Measurements from ENCODE around the gene DDO. TPM values are rescaled to one million over a fixed set of nuclear protein-coding genes. Genes with fewer than 3 reads are reported as not detected.

The DDO gene
- total and polyA plus RNA-seq, 5 experiments from 2014 or later = not detected

DNA sequence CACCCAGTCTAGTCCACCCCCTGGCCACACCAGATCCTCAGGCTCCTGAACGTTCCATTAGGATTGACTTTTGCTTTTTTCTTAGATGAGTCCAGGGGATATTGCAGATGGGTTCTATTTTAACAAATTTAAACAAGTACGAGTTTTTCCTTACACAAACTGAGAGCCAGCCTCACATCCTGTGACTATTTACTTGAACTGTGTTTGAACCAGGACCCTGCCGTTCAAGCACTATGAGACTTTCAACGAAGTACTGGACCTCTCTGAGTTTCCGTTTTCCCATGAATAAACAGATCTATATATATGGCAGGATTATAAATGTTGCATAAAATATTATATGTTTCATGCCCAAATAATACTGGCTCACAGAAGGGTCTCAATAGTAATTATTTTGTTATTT lies 55.8 kb downstream of the DDO start:
- peak overlapping the region in 1 of 10 donors; percentile 17 for H3K27ac Mint-ChIP-seq

DNA sequence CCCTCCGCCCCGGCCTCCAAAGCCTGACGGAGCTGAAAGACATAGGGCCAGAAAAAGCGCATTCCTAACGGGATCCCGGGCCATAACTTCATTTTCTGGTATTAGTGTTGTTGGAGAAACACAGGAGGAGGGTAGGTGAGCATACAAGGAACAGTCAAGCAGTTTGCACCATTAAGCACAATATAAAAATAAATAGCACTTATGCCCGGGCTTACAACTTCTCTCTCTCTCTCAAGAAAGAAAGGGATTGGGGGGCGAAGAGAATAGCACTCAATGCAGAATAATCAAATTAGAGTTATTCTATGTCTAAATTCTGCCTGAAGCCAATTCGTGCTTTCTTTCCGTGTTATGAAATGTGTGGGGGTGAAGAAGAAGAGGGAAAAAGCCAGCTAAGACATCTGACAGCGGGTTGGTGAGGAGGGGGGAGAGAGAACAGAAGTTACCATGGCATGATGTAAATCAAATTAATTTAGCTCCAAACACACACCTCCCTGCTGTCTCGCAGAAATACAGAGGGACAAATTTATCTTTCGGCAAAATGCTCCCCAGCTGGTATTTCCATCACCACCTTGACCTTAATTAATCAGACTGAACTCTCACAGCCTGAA lies 56.7 kb downstream of the DDO start:
- POLR2A ChIA-PET = interaction anchor here (1.0 to 2.0 kb wide), 3 partner anchors 7 to 178 kb away, joined by 3 to 5 read pairs (median 4); partner anchors contain the start of gene CDC40
- Mint-ChIP-seq H3K9me3 (no peaks in the 10 kb centered on the region), H3K4me3 (peak overlapping the region; percentile 66 to 83 (median 74))

More for the DNA sequence above, 55.8 kb downstream of the DDO start:
- no peaks in the 10 kb centered on the region for H3K36me3 Mint-ChIP-seq
- ATAC-seq (no peak), DNase-seq (no peak)
- H3K4me1 Mint-ChIP-seq = peaks cover 21 to 37% (median 27%) of the 10 kb centered on the region in 4 donors
- no peaks in the 10 kb centered on the region for H3K9me3 Mint-ChIP-seq
- peak overlapping the region; percentile 34 to 83 (median 68) for H3K4me3 Mint-ChIP-seq
- H3K27me3 Mint-ChIP-seq = peaks cover 0 to 34% (median 7%) of the 10 kb centered on the region in 5 donors
- POLR2A ChIA-PET = no interaction called here

DNA sequence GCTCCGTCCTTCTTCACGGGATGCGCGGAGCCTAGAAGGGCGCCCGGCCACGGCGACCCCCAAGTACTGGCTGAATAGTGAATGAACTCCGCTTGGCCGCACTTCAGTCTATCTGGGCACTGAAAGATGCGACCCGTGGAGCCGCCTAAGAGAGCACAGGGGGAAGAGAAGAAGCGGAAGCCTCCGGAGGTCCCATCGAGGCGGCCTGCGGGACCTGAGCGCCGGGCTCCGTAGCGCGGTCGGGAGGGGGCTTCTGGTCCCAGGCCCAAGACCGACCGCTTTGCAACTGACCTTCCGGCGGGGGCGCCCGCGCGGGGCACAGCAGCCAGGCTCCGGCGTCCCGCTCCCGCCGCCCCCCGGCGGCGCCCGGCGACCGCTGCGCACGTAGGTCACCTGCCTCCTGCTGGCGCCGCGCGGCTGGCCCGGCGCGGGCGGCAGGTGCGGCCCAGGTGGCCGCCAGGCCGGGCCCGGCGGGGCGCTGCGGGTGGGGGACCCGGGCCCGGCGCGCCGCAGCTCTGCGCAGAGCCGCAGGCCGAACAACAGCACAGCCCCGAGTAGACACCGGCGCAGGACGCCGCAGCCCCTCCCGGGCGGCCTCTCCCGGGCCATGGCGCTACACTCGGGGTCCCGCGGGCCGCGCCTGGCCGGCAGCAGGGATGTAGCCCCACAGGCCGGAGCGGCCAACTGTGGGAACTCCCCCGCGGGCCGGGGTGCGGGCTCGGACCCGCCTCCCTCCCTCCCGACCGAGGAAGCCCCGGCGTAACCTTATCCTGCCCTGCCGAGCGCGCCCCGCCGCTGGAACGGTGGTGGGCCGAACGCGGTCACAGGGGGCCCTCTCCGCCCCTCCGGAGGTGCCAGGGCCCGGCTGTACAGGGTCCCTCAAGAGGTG lies 57.5 kb downstream of the DDO start, which contains the start of gene METTL24:
TSS of gene METTL24 (minus strand) at position 686 of the 889 bp plus-strand sequence. CDS start at position 609, 77 bp downstream.
- H3K36me3 Mint-ChIP-seq = no peaks in the 10 kb centered on the region
- peak within 1 kb of the TSS; percentile 8 to 94 (median 92) for H3K27ac Mint-ChIP-seq
- POLR2A ChIA-PET = interaction anchor here (1.0 to 2.0 kb wide), 3 partner anchors 8 to 178 kb away, joined by 3 to 5 read pairs (median 4); partner anchors contain the start of gene CDC40
- ATAC-seq (peak; percentile 75 to 82), DNase-seq (peak in 9 of 10 donors; percentile 6 to 68 (median 39))
- no peaks in the 10 kb centered on the region for H3K9me3 Mint-ChIP-seq
- H3K4me3 Mint-ChIP-seq = peak within 1 kb of the TSS; percentile 75 to 97 (median 93)
- peaks cover 0 to 34% (median 7%) of the 10 kb centered on the region in 5 donors for H3K27me3 Mint-ChIP-seq
- peaks cover 14 to 30% (median 19%) of the 10 kb centered on the region in 4 donors for H3K4me1 Mint-ChIP-seq

More for the DNA sequence above, 56.7 kb downstream of the DDO start:
- Mint-ChIP-seq H3K4me1 (peaks cover 14 to 30% (median 19%) of the 10 kb centered on the region in 4 donors), H3K36me3 (no peaks in the 10 kb centered on the region), H3K27ac (peak overlapping the region in 5 of 10 donors; percentile 17 to 83 (median 60)), H3K27me3 (peaks cover 0 to 34% (median 7%) of the 10 kb centered on the region in 5 donors)
- no peak for DNase-seq
- ATAC-seq = no peak

DNA sequence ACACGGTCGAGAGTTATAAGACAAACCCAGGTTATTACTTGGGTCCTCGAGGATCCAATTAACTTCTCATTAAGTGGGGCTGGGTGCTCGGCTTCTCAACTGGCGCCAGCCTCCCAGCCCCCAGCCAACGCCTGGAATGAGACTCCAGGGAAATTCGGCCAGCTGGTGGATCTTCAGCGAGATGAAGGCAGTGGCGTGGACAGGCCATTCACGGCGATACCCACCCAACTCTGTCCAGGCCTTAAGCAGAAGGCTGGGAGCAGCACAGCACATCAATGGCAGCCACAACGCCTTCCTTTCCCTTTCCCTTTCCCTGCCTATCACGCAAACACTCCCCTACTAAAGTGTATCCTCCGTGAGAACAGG lies 58.1 kb downstream of the DDO start:
- POLR2A ChIA-PET = interaction anchor here (1.6 to 2.0 kb wide), 2 partner anchors 8 to 33 kb away, joined by 3 to 5 read pairs; no protein-coding TSS in a partner anchor
- H3K4me3 Mint-ChIP-seq = peak overlapping the region; percentile 75 to 97 (median 93)
- H3K4me1 Mint-ChIP-seq = peaks cover 11 to 30% (median 19%) of the 10 kb centered on the region in 4 donors
- no peaks in the 10 kb centered on the region for H3K36me3 Mint-ChIP-seq
- DNase-seq (no peak), ATAC-seq (peak in 1 of 2 donors; percentile 37)
- peaks cover 0 to 32% (median 7%) of the 10 kb centered on the region in 5 donors for H3K27me3 Mint-ChIP-seq
- no peaks in the 10 kb centered on the region for H3K9me3 Mint-ChIP-seq
- H3K27ac Mint-ChIP-seq = peak overlapping the region; percentile 8 to 94 (median 92)

DNA sequence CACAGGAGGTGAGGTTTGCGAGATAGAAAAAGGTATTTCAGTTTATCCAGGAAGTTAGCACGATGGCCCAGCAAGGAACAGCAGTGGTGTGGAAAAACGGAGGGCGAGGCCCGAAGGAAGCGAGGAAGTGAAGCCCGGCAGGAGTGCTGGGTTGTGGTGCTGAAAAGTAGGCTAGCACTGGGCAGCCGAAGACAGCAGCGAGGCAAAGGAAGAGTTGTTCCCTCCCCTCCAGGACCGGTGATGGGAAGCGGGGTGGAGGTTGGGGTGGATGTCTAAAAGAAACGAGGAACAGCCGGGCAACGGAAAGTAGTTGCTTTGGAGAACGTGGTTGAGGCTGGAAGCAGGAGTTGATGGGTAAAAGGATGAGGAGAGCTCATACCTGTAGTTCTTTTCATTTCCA lies 58.6 kb downstream of the DDO start:
- peak overlapping the region; percentile 75 to 97 (median 93) for H3K4me3 Mint-ChIP-seq
- H3K36me3 Mint-ChIP-seq = no peaks in the 10 kb centered on the region
- no peak for DNase-seq
- POLR2A ChIA-PET = interaction anchor here (1.6 to 2.0 kb wide), 2 partner anchors 9 to 33 kb away, joined by 3 to 5 read pairs; no protein-coding TSS in a partner anchor
- H3K9me3 Mint-ChIP-seq = no peaks in the 10 kb centered on the region
- H3K27ac Mint-ChIP-seq = peak overlapping the region in 8 of 10 donors; percentile 17 to 91 (median 70)
- peaks cover 0 to 31% (median 7%) of the 10 kb centered on the region in 5 donors for H3K27me3 Mint-ChIP-seq
- ATAC-seq = no peak
- H3K4me1 Mint-ChIP-seq = peaks cover 11 to 30% (median 19%) of the 10 kb centered on the region in 4 donors

DNA sequence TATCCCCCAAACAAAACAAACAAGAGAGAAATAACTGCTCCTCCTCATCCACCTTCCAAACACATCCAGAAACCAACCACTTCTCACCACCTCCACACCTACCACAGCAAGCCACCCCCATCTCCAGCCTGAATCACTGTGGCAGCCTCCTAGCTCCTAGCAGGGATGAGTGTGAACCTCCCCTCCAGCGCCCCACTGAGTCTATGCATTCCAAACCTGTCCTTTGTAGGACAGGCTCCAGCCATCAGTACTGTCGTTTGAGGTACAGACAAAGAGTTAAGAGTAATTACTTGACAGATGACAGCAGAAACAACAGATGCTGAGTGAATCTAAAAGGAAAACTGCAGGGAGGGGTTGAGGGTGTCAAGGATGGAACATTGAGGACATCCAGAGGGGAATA lies 59.6 kb downstream of the DDO start:
- POLR2A ChIA-PET = interaction anchor here (0.5 to 1.6 kb wide), 2 partner anchors 34 to 1127 kb away, joined by 3 read pairs; partner anchors contain the start of gene REV3L
- Mint-ChIP-seq H3K27ac (no peak overlapping the region), H3K9me3 (no peaks in the 10 kb centered on the region), H3K4me3 (peak overlapping the region in 6 of 10 donors; percentile 0 to 75 (median 20)), H3K4me1 (peaks cover 11 to 30% (median 19%) of the 10 kb centered on the region in 4 donors), H3K27me3 (peaks cover 0 to 30% (median 7%) of the 10 kb centered on the region in 5 donors), H3K36me3 (no peaks in the 10 kb centered on the region)
- no peak for DNase-seq
- ATAC-seq = no peak

DNA sequence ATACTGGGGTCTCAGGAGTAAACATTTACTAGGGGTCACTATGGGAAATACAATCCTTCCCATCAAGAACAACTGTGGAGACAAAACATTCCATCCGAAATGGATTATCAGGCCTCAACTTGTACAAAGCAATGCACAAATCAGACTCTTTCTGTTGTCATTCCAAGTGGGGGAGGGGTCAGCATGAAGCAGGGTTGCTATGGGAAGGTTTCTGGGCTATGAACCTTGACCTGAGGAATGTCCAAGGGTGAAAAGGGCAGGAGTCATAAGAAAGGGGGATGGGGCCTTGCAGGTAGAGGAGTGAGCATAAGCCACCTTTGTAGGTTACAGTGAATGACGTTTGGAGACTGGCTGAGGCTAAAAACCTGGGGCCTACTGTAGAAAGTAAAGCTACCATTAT lies 60.4 kb downstream of the DDO start:
- peaks cover 11 to 30% (median 19%) of the 10 kb centered on the region in 4 donors for H3K4me1 Mint-ChIP-seq
- H3K27me3 Mint-ChIP-seq = peaks cover 0 to 26% (median 7%) of the 10 kb centered on the region in 5 donors
- no peak for ATAC-seq
- H3K27ac Mint-ChIP-seq = no peak overlapping the region
- no peak overlapping the region for H3K4me3 Mint-ChIP-seq
- POLR2A ChIA-PET = no interaction called here
- no peak for DNase-seq
- no peaks in the 10 kb centered on the region for H3K36me3 Mint-ChIP-seq
- H3K9me3 Mint-ChIP-seq = no peaks in the 10 kb centered on the region

DNA sequence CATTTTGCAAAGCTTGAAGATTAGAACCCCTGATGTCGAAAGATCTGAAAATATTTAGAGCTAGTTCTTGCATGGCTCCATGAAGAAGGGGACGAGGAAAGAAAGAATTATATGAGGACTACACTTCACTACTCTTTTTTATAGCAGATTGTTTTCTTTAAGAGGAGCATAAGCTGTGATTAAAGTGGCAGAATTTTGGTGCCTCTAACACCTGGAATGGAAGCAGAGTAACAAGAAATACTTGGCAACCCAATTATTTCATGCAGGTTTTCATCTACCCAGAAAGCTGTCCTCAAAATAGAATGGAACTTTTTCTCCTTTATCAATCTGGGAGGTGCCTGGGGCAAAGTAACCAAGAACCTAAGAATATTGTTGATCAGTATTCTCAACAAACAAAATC lies 61.2 kb downstream of the DDO start:
- Mint-ChIP-seq H3K36me3 (no peaks in the 10 kb centered on the region), H3K4me3 (no peak overlapping the region), H3K4me1 (peaks cover 11 to 29% (median 19%) of the 10 kb centered on the region in 4 donors), H3K9me3 (no peaks in the 10 kb centered on the region), H3K27ac (no peak overlapping the region), H3K27me3 (peaks cover 0 to 21% (median 7%) of the 10 kb centered on the region in 5 donors)
- POLR2A ChIA-PET = interaction anchor here (0.7 kb wide), 1 partner anchor 35 kb away, joined by 3 read pairs; no protein-coding TSS in a partner anchor
- no peak for DNase-seq
- ATAC-seq = no peak

DNA sequence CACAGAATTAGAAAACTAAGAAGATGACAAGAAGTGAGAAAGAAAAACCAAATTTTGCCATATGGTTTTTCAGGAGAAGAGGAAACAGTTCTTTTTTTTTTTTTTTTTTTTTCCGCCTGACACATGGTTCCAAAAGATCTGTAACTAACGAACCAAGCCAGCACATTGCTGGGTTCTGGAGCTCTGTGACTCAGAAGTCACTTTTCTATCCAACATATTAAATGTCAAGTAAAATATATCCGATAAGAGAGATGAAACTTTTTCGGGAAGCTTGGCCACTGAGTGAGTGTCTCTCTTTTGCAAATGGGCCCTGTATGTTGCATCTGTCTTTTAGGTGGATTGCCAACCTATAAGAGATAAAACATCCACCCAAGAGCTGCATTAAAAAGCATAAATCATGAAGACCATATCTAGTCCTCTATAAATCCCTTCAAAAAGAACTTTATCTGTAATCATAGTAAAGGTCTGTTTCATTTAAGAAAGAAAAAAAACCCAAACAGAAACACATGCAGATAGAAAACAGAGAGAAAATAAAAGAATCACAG lies 61.8 kb downstream of the DDO start:
- no peak for ATAC-seq
- POLR2A ChIA-PET = interaction anchor here (0.7 kb wide), 2 partner anchors 12 to 35 kb away, joined by 3 to 7 read pairs; no protein-coding TSS in a partner anchor
- Mint-ChIP-seq H3K27me3 (peaks cover 0 to 15% (median 6%) of the 10 kb centered on the region in 5 donors), H3K36me3 (no peaks in the 10 kb centered on the region), H3K9me3 (no peaks in the 10 kb centered on the region), H3K4me1 (peaks cover 11 to 23% (median 17%) of the 10 kb centered on the region in 4 donors), H3K4me3 (no peak overlapping the region), H3K27ac (no peak overlapping the region)
- DNase-seq = no peak

DNA sequence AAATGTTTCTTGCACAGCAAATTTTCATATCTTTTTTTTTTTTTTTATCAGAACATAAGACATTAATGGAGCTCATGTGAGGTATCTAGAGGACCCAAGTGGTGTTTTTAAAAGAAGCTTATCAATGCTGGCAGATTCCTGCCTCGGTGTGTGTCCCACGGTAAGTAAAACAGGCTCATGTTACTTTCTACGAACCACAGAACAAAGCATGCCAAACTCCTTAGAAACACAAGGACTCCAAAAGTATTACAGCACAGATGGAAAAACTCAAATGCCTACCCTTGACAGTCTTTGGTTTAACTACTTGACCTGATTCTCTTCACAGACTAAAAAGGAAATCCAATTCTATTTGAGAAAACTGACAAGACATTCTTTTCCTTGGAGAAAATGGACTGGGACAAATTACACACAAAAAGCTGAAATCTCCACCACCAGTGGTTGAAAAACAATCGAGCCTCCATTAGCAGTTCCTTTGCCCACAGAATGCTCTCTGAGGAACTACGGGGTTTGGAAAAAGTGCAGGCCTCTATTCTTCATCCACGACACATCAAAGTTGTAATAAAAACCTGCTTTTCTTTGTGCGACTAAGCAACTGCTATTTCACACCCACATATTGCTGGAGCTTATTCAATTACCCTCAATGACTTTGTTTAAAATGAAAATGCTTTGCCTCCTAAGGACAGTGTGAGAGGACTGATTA lies 62.7 kb downstream of the DDO start:
- no peak overlapping the region for H3K4me3 Mint-ChIP-seq
- peaks cover 11 to 22% (median 15%) of the 10 kb centered on the region in 4 donors for H3K4me1 Mint-ChIP-seq

DNA sequence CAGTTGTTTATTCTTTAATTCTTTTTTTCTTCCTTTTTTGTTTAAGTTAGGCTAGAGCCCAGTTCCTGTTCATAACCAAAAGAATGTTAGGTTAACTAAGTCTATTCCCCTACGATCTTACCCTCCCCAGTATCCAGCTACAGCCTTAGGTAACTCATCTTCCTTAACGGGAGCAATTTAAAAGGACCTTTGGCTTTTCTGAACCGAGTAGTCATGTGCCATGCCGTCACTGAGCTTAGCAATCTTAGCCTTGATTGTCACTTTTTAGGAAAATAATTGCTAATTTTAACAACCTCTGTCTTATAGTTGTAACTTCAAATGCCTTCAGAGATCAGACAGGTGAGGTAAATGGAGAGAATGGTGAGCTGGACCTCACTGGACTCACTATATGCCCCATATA lies 63.4 kb downstream of the DDO start:
- DNase-seq (no peak), ATAC-seq (no peak)
- Mint-ChIP-seq H3K27me3 (peaks cover 0 to 11% (median 6%) of the 10 kb centered on the region in 5 donors), H3K9me3 (no peaks in the 10 kb centered on the region), H3K36me3 (no peaks in the 10 kb centered on the region), H3K4me1 (peaks cover 6 to 16% (median 8%) of the 10 kb centered on the region in 4 donors), H3K4me3 (no peak overlapping the region), H3K27ac (no peak overlapping the region)
- POLR2A ChIA-PET = no interaction called here

More for the DNA sequence above, 62.7 kb downstream of the DDO start:
- Mint-ChIP-seq H3K9me3 (no peaks in the 10 kb centered on the region), H3K36me3 (no peaks in the 10 kb centered on the region), H3K27ac (no peak overlapping the region), H3K27me3 (peaks cover 0 to 14% (median 6%) of the 10 kb centered on the region in 5 donors)
- POLR2A ChIA-PET = no interaction called here
- DNase-seq (no peak), ATAC-seq (no peak)

Data from naive thymus-derived CD8-positive, alpha-beta T cell (primary cell).